DOHH2 (cell line): ENCODE results near the gene GMDS.

Experiments
- CTCF ChIP-seq: fragments of 200-600 bp; sonication (generic); IDR thresholded peaks from one replicate; pipeline ENCODE4 v1.5.1; 2014; ENCODE audit warnings: antibody characterized with exemption, mild to moderate bottlenecking, low read depth, low read length; ENCODE audit not compliant: poor library complexity, severe bottlenecking
- EZH2phosphoT487 ChIP-seq: fragments of 200-600 bp; sonication (generic); IDR thresholded peaks from 2 replicates; pipeline ENCODE4 v1.6.1; 2017; ENCODE audit warnings: borderline replicate concordance, mild to moderate bottlenecking, antibody characterized with exemption, low read length, moderate library complexity, mixed read lengths

- TF ChIP-seq CTCF (no peak), EZH2phosphoT487 (no peak)
These were observed 652.0 kb downstream of the GMDS start for GRCh38 chr6:1593286-1593957.
